ENCODE measurements around the gene RIMBP2.
"Not testable (repeated sequence)": the region's sequence is repeated elsewhere in the genome, so short reads cannot be mapped to it uniquely, and the experiment has no call there.

Gene RIMBP2, protein sequence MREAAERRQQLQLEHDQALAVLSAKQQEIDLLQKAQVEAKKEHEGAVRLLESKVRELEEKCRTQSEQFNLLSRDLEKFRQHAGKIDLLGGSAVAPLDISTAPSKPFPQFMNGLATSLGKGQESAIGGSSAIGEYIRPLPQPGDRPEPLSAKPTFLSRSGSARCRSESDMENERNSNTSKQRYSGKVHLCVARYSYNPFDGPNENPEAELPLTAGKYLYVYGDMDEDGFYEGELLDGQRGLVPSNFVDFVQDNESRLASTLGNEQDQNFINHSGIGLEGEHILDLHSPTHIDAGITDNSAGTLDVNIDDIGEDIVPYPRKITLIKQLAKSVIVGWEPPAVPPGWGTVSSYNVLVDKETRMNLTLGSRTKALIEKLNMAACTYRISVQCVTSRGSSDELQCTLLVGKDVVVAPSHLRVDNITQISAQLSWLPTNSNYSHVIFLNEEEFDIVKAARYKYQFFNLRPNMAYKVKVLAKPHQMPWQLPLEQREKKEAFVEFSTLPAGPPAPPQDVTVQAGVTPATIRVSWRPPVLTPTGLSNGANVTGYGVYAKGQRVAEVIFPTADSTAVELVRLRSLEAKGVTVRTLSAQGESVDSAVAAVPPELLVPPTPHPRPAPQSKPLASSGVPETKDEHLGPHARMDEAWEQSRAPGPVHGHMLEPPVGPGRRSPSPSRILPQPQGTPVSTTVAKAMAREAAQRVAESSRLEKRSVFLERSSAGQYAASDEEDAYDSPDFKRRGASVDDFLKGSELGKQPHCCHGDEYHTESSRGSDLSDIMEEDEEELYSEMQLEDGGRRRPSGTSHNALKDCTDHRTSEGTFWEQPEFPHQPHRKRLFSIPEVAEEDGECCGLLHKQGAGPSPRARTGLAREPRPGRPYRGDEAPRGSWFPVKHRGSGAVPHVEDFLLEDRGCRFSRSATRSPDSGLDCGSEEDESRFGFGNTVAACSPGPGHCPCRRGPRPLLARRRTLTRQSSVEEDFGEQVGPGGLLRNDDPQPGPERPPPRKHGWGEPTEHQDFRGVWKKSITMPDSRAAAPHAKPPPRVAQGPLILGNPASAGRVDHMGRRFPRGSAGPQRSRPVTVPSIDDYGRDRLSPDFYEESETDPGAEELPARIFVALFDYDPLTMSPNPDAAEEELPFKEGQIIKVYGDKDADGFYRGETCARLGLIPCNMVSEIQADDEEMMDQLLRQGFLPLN (N-terminal part only)

GRCh38 chr12:130715998-130716968, at the start of gene RIMBP2:
RIMBP2 (minus strand) TSS chr12:130716299; CDS start chr12:130479013, 237,286 bp downstream.
- in situ Hi-C loops (cut with MboI; ENCODE audit: low pct_unique_long_range_greater_than_20kb, low sequenced_read_pairs): no loop called here
- DNase-seq: no peak

- in situ Hi-C loops (cut with MboI; ENCODE audit: low pct_unique_long_range_greater_than_20kb, low sequenced_read_pairs): no loop called here
- DNase-seq: no peak
Observed at GRCh38 chr12:130765186-130765659, 49.1 kb upstream of the RIMBP2 start.

DNA sequence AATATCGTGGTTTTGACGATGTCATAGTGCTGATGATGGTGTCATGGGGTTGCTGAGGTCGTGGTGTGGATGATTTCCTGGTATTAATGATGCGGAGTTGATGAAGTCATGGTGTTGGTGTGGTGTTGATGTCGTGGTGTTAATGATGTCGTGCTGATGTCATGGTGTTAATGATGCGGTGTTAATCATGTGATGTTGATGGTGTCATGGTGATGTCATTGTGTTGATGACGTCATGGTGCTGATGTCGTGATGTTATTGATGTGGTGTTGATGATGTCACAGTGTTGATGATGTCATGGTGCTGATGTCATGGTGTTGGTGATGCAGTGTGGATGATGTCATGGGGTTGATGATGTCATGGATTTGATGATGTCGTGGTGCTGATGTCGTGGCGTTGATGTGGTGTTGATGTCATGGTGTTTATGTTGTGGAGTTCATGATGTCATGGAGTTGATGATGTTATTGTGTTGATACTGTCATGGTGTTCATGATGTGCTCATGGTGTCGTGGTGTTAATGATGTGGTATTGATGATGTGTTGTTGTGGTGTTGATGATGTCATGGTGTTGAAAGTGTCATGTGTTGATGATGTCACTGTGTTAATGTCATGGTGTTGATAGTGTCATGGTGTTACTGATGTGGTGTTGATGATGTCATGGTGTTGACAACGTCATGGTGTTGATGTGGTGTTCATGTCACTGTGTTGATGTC, 48.5 kb upstream of the RIMBP2 start:
- DNase-seq: peak; percentile 50
- in situ Hi-C loops (cut with MboI; ENCODE audit: low pct_unique_long_range_greater_than_20kb, low sequenced_read_pairs): no loop called here

DNA sequence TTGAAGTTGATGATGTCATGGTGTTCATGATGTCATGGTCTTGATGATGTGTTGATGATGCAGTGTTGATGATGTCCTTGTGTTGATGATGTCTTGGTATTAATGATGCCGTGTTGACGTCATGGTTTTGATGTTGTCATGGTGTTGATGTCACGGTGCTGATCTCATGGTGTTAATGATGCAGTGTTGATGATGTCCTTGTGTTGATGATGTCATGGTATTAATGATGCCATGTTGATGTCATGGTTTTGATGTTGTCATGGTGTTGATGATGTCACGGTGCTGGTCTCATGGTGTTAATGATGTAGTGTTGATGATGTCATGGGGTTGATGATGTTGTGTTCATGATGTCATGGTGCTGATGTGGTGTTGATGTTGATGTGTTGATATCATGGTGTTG, 48.0 kb upstream of the RIMBP2 start:
- in situ Hi-C loops (cut with MboI; ENCODE audit: low pct_unique_long_range_greater_than_20kb, low sequenced_read_pairs): no loop called here
- DNase-seq: peak; percentile 35

- in situ Hi-C loops (cut with MboI; ENCODE audit: low pct_unique_long_range_greater_than_20kb, low sequenced_read_pairs): no loop called here
- no peak for DNase-seq
Observed at GRCh38 chr12:130762319-130762675, 46.2 kb upstream of the RIMBP2 start.

GRCh38 chr12:130761537-130762318, 45.6 kb upstream of the RIMBP2 start:
- DNase-seq: peak; percentile 58
- in situ Hi-C loops (cut with MboI; ENCODE audit: low pct_unique_long_range_greater_than_20kb, low sequenced_read_pairs): no loop called here

DNA sequence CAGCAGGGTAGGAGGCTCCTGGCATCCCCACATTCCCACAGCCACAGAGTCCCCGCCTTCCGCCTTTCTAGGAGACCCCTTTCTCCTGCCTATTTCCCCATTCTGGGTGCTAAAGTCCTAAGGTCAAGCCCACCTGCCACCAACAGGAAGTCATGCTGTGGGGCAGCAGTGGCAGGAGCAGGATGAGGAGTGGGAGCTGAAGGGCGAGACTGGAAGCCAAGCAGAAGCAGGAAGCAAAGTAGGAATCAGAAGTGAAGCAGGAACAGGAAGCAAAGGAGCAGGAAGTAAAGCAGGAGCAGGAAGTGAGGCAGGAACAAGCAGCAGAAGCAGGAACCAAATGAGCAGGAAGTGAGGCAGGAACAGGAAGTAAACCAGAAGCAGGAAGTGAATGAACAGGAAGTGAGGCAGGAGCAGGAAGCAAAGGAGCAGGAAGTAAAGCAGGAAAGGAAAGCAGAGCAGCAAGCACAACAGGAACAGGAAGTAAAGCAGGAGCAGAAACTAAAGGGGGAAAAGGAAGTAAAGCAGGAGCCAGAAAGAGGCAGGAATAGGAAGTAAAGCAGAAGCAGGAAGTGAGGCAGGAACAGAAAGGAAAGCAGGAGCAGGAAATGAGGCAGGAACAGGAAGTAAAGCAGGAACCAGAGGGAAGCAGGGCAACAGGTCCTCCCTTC, 38.3 kb upstream of the RIMBP2 start:
- DNase-seq: no peak
- in situ Hi-C loops (cut with MboI; ENCODE audit: low pct_unique_long_range_greater_than_20kb, low sequenced_read_pairs): no loop called here

DNA sequence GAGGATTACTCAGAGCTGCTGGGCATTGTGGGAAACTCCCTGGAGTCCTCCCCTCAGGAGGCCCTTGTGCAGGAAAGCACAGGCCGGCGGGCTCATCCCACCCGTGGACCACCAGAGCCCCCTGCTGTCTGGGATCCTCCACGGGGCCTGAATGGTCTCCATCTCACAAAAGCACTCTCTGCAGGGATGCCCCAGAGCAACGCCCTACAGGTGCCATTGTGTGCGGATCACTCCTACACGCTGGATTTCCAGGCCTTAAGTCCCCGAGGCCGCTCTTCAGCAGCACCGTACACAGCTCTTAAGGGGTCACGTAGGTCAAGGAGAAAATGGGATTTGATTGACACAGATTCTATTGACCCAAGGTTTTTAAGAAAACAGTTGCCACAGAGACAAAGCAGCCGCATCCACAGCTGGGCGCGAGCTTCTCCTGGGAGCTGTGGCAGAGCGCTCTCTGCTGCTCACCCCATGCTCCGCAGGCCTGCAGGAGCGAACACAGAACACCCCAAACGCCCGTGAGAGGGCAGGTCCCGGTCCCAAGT, 36.7 kb upstream of the RIMBP2 start:
- in situ Hi-C loops (cut with MboI; ENCODE audit: low pct_unique_long_range_greater_than_20kb, low sequenced_read_pairs): no loop called here

DNA sequence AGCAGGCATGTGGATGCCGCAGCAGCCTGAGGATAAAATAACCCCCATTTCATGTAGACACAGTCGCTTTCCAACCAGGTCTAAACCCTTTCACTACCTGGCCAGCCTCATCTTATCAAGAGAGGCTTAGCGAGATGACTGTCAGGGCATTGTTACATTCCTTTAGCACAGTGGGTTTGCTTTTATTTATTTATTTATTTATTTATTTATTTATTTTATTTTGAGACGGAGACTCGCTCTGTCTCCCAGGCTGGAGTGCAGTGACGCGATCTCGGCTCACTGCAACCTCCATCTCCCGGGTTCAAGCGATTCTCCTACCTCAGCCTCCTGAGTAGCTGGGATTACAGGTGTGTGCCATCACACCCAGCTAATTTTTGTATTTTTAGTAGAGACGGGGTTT, 35.9 kb upstream of the RIMBP2 start:
- DNase-seq; in situ Hi-C loops (cut with MboI; ENCODE audit: low pct_unique_long_range_greater_than_20kb, low sequenced_read_pairs): not testable (repeated sequence)

More for the DNA sequence above, 36.7 kb upstream of the RIMBP2 start:
- no peak for DNase-seq

- in situ Hi-C loops (cut with MboI; ENCODE audit: low pct_unique_long_range_greater_than_20kb, low sequenced_read_pairs): no loop called here
- no peak for DNase-seq
Observed at GRCh38 chr12:130748786-130749185, 32.7 kb upstream of the RIMBP2 start.

DNA sequence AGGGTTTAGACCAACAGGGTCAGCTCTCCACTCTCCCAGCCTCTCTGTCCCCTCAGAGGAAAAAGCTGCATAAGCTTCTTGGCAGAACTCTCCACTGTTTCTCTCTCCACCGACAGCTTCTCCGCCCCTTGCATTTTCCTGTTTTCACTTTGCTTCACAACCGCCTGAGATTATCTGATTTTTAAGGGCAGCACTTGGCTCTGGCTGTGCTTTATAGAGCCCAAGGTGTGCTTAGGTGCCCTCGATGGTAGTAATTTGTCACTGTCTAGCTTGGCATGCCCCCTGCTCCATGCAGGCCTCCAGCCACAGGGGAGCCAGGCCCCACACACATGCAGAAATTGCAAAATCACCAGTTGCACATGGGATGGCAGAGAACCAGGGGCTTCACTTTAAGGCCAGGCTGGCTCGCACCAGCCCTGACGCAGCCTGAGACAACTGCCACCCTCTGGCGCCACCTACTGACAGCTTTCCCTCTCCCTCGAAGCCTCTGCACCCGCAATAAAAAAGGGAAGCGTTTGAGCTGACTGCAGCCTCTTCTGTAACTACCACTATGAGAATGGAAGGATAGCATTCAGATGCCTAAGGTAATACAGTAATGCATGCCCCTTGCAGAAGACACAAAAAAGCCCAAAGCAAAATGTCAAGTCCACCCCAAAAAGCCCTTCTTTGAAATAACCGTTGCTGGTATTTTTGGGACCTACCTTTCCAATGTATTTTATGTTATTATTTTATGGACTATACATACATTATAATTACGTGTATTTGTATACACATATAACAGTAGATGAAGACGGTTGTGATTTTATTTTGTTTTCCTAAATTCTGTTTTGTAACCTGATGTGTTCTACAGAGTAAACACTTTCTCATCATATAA, 32.0 kb upstream of the RIMBP2 start:
- in situ Hi-C loops (cut with MboI; ENCODE audit: low pct_unique_long_range_greater_than_20kb, low sequenced_read_pairs): no loop called here
- DNase-seq: peak; percentile 90

- DNase-seq: peak; percentile 17
- in situ Hi-C loops (cut with MboI; ENCODE audit: low pct_unique_long_range_greater_than_20kb, low sequenced_read_pairs): no loop called here
Observed at GRCh38 chr12:130746546-130746945, 30.4 kb upstream of the RIMBP2 start.

- no peak for DNase-seq
- in situ Hi-C loops (cut with MboI; ENCODE audit: low pct_unique_long_range_greater_than_20kb, low sequenced_read_pairs): no loop called here
Observed at GRCh38 chr12:130745921-130746320, 29.8 kb upstream of the RIMBP2 start.

GRCh38 chr12:130744274-130744673, 28.2 kb upstream of the RIMBP2 start:
- DNase-seq: no peak
- in situ Hi-C loops (cut with MboI; ENCODE audit: low pct_unique_long_range_greater_than_20kb, low sequenced_read_pairs): no loop called here

GRCh38 chr12:130743606-130744005, 27.5 kb upstream of the RIMBP2 start:
- no peak for DNase-seq
- in situ Hi-C loops (cut with MboI; ENCODE audit: low pct_unique_long_range_greater_than_20kb, low sequenced_read_pairs): no loop called here
